HG03457 (cell line): ENCODE results near the gene SELENBP1.
"Not testable (repeated sequence)": the region's sequence is repeated elsewhere in the genome, so short reads cannot be mapped to it uniquely, and the experiment has no call there.

ENCODE experiments used
- ATAC-seq: cut with Tn5 transposase; IDR thresholded peaks from one replicate; pipeline ENCODE4 v1.9.1; 2021; ENCODE audit warnings: moderate number of reproducible peaks; ENCODE audit not compliant: unreplicated experiment

The SELENBP1 gene

DNA sequence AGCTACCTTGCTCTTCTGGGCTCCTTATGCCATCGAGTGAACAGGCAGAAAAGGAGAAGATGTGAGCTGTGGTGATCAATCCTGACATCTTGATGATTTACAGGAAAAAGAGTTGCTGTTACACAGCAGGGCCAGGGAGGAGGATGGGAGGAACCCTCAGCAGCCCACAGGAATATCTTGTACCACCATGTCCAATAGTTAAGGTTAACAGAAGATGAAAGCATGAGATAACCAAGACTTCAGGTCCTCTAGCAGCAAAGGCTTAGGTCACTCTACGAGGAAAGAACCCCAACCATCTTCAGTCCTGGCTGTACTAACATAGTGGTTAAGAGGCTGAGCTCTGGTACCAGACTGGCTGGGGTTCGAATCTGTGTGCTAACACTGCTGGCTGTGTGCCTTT is 12.1 kb upstream of the SELENBP1 start:
- ATAC-seq, result no peak

- ATAC-seq, result no peak
Measured at GRCh38 chr1:151377150-151377884, 4.8 kb upstream of the SELENBP1 start.

DNA sequence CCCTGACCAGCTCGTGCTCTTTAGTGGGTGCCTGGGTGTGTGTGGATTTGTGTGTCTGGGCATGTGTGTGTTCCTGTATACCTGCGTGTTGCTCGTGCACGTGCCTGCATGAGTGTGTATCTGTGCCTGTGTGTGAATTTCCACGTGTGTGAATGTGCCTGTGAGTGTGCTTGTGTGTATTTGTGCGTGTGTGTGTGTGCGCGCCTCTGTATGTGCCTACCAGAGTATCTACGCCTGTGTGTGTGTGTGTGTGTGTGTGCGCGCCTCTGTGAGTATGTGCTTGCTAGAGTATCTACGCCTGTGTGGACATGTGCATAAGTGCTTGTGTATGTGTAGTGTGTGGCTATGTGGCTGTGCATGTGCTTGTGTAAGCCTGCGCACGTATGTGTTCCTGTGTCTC is 691 bp upstream of the SELENBP1 start:
- ATAC-seq, result no peak

DNA sequence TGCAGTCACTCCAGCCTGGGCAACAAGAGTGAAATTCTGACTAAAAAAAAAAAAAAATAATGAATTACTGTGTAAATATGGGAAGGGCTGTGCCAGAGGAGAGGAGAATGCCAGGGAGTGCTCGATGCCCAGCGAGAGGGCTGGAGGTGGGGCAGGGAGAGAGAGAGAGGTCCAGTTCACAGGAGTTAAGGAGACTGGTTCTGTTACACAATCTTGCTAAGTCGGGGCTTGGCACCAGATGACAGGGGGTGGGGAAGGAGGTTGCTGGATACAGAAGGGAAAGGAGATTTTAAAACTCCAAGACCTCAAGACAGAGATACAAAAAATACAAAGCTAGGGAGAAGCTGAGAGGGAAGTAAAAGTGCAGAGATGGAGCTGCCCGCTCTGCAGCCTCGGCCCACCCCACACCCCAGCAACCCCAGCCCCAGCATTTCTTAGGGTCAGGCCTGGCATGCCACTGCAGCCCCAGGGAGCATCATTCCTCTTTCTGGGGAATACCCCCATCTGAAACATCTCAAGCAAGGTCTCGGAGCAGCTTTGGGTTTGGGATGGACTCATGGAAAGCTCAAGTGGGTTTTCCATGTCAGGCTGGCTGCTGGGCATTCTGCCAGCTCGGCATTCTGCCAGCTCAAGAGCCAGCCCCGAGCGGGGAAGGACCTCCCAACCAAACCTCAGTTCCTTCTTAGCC is 991 bp downstream of the SELENBP1 start:
- no peak for ATAC-seq

DNA sequence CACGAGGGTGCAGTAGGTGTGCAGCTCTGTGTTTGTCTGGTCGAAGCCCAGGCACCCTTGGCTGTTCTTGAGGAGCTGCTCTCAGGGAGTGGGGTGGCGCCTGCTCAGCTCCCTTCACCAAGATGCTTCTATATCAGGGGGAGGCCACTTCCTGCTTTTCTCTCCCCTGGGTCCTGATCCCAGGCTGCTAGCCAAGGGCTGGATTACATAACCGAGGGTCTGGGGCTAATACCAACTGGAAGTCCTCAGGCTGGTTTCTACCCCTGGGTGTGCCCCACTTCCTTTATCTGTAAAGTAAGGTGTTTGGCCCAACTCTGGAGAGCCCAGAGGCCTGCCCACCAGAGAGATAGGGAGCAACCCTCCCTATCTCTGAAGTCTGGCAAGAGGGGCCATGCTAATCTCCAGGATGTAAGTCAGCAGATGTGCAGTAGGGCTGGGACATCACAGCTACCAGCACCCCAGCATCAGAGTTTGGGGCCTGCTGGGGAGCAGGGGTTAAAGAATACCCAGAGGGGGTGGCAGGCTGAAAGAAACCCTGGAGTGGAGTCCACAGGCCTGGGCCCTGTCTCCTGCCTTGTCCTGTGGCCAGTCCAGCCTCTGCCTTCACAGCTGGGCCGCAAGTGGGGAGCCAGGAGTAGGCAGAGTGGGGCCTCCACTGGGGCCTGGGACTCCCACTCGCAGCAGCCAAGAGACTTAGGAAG is 2.1 kb downstream of the SELENBP1 start:
- ATAC-seq, result no peak

GRCh38 chr1:151369621-151370048 is 2.9 kb downstream of the SELENBP1 start:
- no peak for ATAC-seq

- ATAC-seq, result no peak
Measured at GRCh38 chr1:151369302-151369610, 3.2 kb downstream of the SELENBP1 start.

DNA sequence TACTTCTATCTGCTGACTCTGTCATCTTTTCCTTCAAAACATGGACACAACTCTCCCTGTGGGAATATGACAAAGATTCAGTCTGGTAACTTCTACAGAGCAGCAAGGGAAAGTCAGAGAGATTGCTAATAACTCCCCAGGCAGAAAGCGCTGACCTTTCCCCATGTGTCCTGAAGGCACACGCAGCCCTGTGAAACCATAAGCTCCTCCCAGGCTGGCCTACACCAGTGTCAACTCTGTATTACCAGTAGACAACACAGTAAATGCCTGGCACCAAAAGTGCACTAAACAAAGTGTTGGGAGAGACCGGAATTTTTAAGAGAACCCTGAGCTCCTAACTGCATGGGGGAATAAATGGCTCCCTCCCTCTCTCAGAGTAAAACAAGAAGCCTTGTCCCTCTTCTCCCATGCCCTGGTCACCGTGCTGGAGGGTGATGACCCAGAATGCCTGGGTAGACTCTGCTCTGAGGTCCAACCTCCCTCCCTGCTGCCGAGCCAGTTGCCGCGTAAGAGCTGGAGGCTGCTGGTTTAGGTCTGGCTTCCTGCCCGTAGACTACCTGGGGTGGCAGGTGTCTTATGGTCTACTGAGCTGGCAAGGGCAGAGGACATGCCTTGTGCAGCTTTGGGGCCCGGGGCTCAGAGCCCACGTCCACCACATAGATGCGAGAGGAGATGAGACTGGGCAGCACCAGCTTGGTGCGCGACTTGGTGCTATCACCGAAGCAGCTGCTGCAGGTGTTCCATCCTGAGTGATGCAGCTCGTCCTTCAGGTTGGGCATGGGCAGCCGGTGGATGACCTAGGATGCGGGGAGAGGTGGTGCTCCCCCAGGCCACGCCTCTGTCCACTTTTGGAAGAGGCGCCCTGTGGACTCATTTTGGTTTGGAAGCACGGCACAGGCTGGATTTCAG is 3.9 kb downstream of the SELENBP1 start:
- no peak for ATAC-seq

- ATAC-seq, result no peak
Measured at GRCh38 chr1:151367658-151368392, 4.7 kb downstream of the SELENBP1 start.

- ATAC-seq, result no peak
Measured at GRCh38 chr1:151364996-151365395, 7.5 kb downstream of the SELENBP1 start.

DNA sequence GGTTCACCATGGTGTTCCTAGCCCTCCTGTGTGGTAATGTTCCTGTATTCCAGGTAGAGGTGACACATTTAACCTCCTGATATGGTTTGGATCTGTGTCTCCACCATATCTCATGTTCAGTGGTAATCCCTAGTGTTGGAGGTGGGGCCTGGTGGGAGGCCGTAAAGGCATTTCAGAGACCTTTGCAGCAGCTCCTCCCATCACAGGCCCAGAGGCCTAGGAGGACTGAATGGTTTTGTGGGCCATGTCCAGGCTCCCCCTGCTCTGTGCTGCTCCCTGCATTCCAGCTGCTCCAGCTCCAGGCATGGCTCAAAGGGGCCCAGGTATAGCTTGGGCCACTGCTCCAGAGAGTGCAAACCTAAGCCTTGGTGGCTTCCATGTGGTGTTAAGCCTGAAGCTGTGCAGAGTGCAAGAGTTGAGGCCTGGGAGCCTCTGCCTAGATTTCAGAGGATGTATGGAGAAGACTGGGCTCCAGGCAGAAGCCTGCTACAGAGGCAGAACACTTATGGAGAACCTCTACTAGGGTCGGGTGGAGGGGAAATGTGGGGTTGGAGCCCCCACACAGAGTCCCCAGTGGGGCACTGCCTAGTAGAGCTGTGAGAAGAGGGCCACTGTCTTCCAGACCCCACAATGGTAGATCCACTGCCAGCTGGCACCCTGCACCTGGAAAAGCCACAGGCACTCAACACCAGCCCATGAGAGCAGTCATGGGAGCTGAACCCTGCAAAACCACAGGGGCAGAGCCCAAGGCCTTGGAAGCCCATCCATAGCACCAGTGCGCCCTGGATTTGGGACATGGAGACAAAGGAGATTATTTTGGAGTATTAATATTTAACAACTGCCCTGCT is 10.0 kb downstream of the SELENBP1 start:
- ATAC-seq, result no peak

- ATAC-seq, result no peak
Measured at GRCh38 chr1:151361883-151362282, 10.6 kb downstream of the SELENBP1 start.

GRCh38 chr1:151356696-151357095 is 15.8 kb downstream of the SELENBP1 start:
- ATAC-seq, result no peak

DNA sequence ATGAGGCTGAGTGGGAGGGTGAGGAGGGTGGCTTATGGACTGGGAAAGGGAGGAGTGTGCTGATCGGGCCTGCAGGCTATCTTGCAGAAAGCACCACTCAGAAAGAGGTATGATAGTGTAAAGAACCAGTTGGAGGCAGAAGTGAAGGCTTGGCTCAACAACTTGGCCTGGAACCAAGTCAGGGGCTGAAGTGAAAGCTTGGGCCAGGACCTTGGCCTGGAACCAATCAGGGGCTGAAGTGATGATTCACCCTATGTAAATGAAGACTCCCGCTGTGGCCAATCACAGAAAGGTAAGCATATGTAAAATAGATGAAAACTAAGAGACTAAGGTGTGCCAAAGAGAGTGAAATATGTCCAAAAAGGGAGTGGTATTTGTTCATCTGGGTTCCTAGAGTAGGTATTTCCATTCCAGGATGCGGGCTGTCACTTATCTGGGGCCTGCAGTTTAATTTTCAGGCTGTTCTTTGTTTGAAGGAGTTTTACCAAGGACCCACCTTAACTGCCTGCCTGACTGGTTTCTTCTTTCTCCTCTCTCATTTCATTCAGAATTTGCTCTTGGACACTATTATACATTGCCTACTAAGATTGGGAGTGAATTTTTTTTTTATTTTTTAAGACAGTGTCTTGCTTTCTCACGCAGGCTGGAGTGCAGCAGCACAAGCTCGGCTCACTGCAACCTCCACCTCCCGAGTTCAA is 20.3 kb downstream of the SELENBP1 start:
- no peak for ATAC-seq

DNA sequence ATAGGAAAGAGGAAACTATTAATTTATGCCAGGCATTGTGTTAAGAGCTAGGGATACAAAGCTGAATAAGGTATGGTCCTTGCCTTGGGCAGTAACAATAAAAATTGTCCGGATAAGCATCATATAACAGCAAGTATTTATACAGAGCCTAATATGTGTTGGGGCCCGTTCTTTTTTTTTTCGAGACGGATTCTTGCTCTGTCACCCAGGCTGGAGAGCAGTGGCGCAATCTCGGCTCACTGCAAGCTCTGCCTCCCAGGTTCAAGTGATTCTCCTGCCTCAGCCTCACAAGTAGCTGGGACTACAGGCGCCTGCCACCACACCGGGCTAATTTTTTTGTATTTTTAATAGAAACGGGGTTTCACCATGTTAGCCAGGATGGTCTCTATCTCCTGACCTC is 22.2 kb downstream of the SELENBP1 start:
- ATAC-seq, result not testable (repeated sequence)

DNA sequence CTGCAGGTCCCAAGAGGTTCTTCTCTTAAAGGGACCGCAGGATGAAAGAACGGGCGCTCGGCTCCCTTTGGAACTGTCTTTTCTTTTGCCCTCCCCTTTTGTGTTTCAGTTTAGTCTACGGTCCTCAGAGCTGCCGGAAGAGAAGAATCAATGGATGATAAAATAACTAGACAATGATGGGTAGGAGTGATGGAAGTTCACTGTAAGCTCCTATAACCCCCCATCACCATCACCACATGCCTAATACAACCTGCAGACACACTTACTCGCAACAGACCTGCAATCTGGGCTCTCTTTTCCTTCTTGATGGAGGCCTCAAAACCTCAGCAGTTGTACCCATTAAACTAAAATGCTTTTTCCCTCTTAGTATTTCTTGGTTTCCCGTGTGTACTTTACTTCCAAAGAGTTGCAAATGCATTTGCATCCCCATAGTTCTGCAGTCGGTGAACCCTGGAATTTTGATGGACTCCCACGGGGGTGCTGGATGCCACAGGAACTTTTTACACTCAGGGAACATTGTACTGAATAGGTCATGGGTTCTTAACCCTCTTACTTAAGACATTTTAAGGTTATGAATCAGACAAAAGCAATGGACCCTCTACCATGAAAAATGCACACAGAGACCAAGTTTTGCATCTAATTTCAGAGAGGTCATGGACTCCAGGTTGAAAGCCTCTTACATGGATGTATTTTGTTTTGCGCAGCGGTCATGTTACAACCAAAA is 24.8 kb downstream of the SELENBP1 start:
- no peak for ATAC-seq

DNA sequence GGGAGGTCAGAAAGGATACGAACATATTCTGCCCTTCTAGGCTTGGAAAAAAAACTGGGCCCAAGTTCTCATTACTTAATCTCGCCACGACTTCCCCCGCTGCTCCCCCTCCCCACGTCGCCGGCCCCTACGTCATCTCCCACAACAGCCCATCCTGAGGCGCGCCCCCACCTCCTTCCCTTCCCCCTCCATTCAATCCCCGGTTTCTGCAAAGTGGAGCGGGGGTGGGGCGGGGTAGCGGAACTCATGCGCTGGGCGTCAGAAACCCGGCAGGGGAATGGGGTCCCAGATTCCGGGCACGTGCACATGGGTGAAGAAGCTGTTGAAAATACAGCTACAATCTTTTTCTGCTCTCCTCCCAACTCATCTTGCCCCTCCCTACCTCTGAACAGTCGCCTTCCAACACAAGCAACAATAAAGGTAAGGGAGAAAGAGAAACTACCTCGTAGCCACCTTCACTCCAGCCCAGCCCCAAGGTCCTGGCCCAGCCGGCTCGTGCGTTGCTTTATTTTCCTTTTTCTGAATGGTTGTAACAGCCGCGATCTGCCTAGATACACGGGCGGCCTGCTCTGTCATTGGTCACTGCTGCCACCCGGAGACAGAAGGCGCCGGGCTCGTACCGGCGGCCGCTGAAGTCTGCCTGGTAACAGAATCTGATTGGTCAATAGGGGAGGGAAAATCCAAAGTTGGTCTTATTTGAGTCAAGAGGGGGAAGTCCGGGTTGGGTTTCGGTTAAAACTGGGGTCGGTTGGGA is 25.6 kb downstream of the SELENBP1 start, which contains the start of gene RFX5:
Gene RFX5 (minus strand): TSS at position 484 of the 754 bp plus-strand sequence. CDS start 932 bp downstream, outside the sequence.
- peak; percentile 82 for ATAC-seq
